SK-N-SH (cell line): Measurements from ENCODE around the gene SERPINA9. TPM values are rescaled to one million over a fixed set of nuclear protein-coding genes. Genes with fewer than 3 reads are reported as not detected.

Experiments used
- CTCF ChIA-PET: fragments of 300-600, 350-600 bp; formaldehyde crosslinking; extraction: SDS; loops from one replicate; lab custom pipeline; 2021; lab: Yijun Ruan, JAX
- POLR2A ChIA-PET: fragments of 350-600 bp; sonication (Branson Sonifier 250); formaldehyde crosslinking; extraction: SDS; loops from one replicate; lab custom pipeline; 2020; ENCODE audit warnings: antibody characterized with exemption, inconsistent platforms; lab: Yijun Ruan, JAX
- DNase-seq: peaks from one replicate; pipeline ENCODE4 v3.0.0; 2012
- H2AFZ ChIP-seq: fragments of 200-600 bp; sonication (generic); 2 replicates; pipeline ENCODE4 v1.8.1; 2016; ENCODE audit warnings: antibody characterized with exemption, mild to moderate bottlenecking, low read depth
- H3F3A ChIP-seq: fragments of 200-600 bp; sonication (generic); replicated peaks from 2 replicates; pipeline ENCODE3; 2016; ENCODE audit warnings: antibody characterized with exemption, mild to moderate bottlenecking; ENCODE audit not compliant: insufficient read depth
- H3K27ac ChIP-seq, 2 experiments: fragments of 200-500 bp in 1 of 2; fragments of 200-600 bp in 1 of 2; sonication (Bioruptor generic) in 1 of 2; sonication (generic), shearing (Covaris generic) in 1 of 2; 2 replicates each; pipeline versions ENCODE4 v1.5.1 to v1.6.1; 2014 to 2016; ENCODE audit warnings: low read depth in 2 of 2, inconsistent platforms in 1 of 2, low read length in 1 of 2, mild to moderate bottlenecking in 1 of 2, mixed read lengths in 1 of 2
- H3K27me3 ChIP-seq: fragments of 200-600 bp; sonication (generic), shearing (Covaris generic); 2 replicates; pipeline ENCODE4 v1.6.1; 2016; ENCODE audit warnings: mixed run types; ENCODE audit not compliant: insufficient read depth
- H3K36me3 ChIP-seq, 2 experiments: fragments of 200-500 bp in 1 of 2; fragments of 200-600 bp in 1 of 2; sonication (Bioruptor generic) in 1 of 2; sonication (generic) in 1 of 2; replicated peaks in 1 of 2; 2 replicates each; pipeline versions ENCODE3 to v1.5.1; 2014 to 2016; ENCODE audit warnings: low read length in 1 of 2, mild to moderate bottlenecking in 1 of 2; ENCODE audit not compliant: insufficient read depth in 2 of 2, control insufficient read depth in 1 of 2
- H3K4me1 ChIP-seq, 2 experiments: fragments of 200-500 bp in 1 of 2; fragments of 200-600 bp in 1 of 2; sonication (Bioruptor generic) in 1 of 2; sonication (generic), shearing (Covaris generic) in 1 of 2; 2 replicates each; pipeline versions ENCODE4 v1.5.1 to v1.6.1; 2014 to 2016; ENCODE audit warnings: low read depth in 1 of 2, low read length in 1 of 2, mixed run types in 1 of 2; ENCODE audit not compliant: insufficient read depth in 2 of 2, control insufficient read depth in 1 of 2
- H3K4me2 ChIP-seq: fragments of 200-600 bp; sonication (generic), shearing (Covaris generic); 2 replicates; pipeline ENCODE4 v1.6.1; 2017; ENCODE audit warnings: mixed run types
- H3K4me3 ChIP-seq, 2 experiments: fragments of 200-500 bp in 1 of 2; fragments of 200-600 bp in 1 of 2; sonication (Bioruptor generic) in 1 of 2; sonication (generic), shearing (Covaris generic) in 1 of 2; 2 replicates each; pipeline versions ENCODE4 v1.5.1 to v1.8.1; 2014 to 2016; ENCODE audit warnings: low read depth in 2 of 2, inconsistent platforms in 1 of 2, low read length in 1 of 2, mild to moderate bottlenecking in 1 of 2, mixed read lengths in 1 of 2, moderate library complexity in 1 of 2
- H3K79me2 ChIP-seq: fragments of 200-600 bp; sonication (generic); 2 replicates; pipeline ENCODE4 v1.8.1; 2017; ENCODE audit warnings: mild to moderate bottlenecking; ENCODE audit not compliant: insufficient read depth
- H3K9ac ChIP-seq: fragments of 200-600 bp; sonication (generic); 2 replicates; pipeline ENCODE4 v1.6.1; 2017; ENCODE audit warnings: mixed run types
- H3K9me2 ChIP-seq: fragments of 200-600 bp; sonication (generic); 2 replicates; pipeline ENCODE4 v1.6.1; 2017; ENCODE audit warnings: mixed run types
- H3K9me3 ChIP-seq: fragments of 200-600 bp; sonication (generic); 2 replicates; pipeline ENCODE4 v1.6.1; 2017; ENCODE audit warnings: mixed run types, mild to moderate bottlenecking, moderate library complexity
- H4K20me1 ChIP-seq: fragments of 200-600 bp; sonication (generic); 2 replicates; pipeline ENCODE4 v1.6.1; 2017; ENCODE audit warnings: mild to moderate bottlenecking, mixed run types; ENCODE audit not compliant: insufficient read depth
- CTCF ChIP-seq: fragments of 200-600 bp; sonication (generic); IDR thresholded peaks from 2 replicates; pipeline ENCODE4 v1.6.1; 2017; ENCODE audit warnings: antibody characterized with exemption, mild to moderate bottlenecking, moderate library complexity
- EZH2phosphoT487 ChIP-seq: fragments of 200-600 bp; sonication (generic); IDR thresholded peaks from 2 replicates; pipeline ENCODE4 v1.6.1; 2017; ENCODE audit warnings: low read depth, mixed run types, mild to moderate bottlenecking, antibody characterized with exemption, moderate library complexity, borderline replicate concordance
- FOXJ3 ChIP-seq: sonication (generic); formaldehyde crosslinking; IDR thresholded peaks from 2 replicates; pipeline ENCODE4 v1.5.1; 2020; ENCODE audit warnings: mild to moderate bottlenecking, missing genetic modification reagents
- FOXM1 ChIP-seq: IDR thresholded peaks from 2 replicates; pipeline ENCODE4 v1.4.0; 2012; ENCODE audit warnings: low read depth, mild to moderate bottlenecking
- GABPA ChIP-seq: IDR thresholded peaks from 2 replicates; pipeline ENCODE4 v1.4.0; 2012; ENCODE audit warnings: low read depth, mild to moderate bottlenecking
- JUND ChIP-seq: IDR thresholded peaks from 2 replicates; pipeline ENCODE4 v1.4.0; 2012
- MAX ChIP-seq: IDR thresholded peaks from 2 replicates; pipeline ENCODE4 v1.4.0; 2012; ENCODE audit warnings: low read depth
- MEF2A ChIP-seq: IDR thresholded peaks from 2 replicates; pipeline ENCODE4 v1.4.0; 2012; ENCODE audit warnings: low read depth, borderline replicate concordance
- MXI1 ChIP-seq: IDR thresholded peaks from 2 replicates; pipeline ENCODE4 v1.6.1; 2012; ENCODE audit warnings: mild to moderate bottlenecking, low read depth, low read length, improper control_type of control experiment
- NFIC ChIP-seq: IDR thresholded peaks from 2 replicates; pipeline ENCODE4 v1.4.0; 2012; ENCODE audit warnings: borderline replicate concordance
- NRF1 ChIP-seq: IDR thresholded peaks from 2 replicates; pipeline ENCODE4 v1.6.1; 2012; ENCODE audit warnings: low read depth, mild to moderate bottlenecking, low read length
- POLR2AphosphoS5 ChIP-seq: IDR thresholded peaks from 2 replicates; pipeline ENCODE4 v1.6.1; 2012; ENCODE audit warnings: low read depth, low read length
- RAD21 ChIP-seq: IDR thresholded peaks from 2 replicates; pipeline ENCODE4 v1.6.1; 2012; ENCODE audit warnings: mild to moderate bottlenecking, low read length
- RCOR1 ChIP-seq: fragments of 150-350 bp; IDR thresholded peaks from 2 replicates; pipeline ENCODE4 v1.6.1; 2017; ENCODE audit warnings: antibody characterized with exemption, low read length
- RFX5 ChIP-seq: IDR thresholded peaks from 2 replicates; pipeline ENCODE4 v1.6.1; 2012; ENCODE audit warnings: mild to moderate bottlenecking, improper control_type of control experiment, low read length
- TAF1 ChIP-seq: IDR thresholded peaks from 2 replicates; pipeline ENCODE4 v1.6.1; 2012; ENCODE audit warnings: low read depth, mild to moderate bottlenecking, low read length, moderate library complexity, borderline replicate concordance
- YY1 ChIP-seq: IDR thresholded peaks from 2 replicates; pipeline ENCODE4 v1.4.0; 2012; ENCODE audit warnings: low read depth, mild to moderate bottlenecking
- WGBS: methylation state at CpG from one replicate; pipeline ENCODE4 v1.1.6; 2017; ENCODE audit warnings: low lambda C conversion rate; 5-methylcytosine and 5-hydroxymethylcytosine counted together
- polyA plus RNA-seq, 3 experiments: library from polyadenylated mRNA; depleted of rRNA; stranded (reverse); fragments of >200 nt; gene quantifications; 2 replicates each; pipeline ENCODE4 v1.2.3, GENCODE V29; 2012
- TF ChIP-seq, protein P1 (sequence below): fragments of 150-350 bp; IDR thresholded peaks from 2 replicates; pipeline ENCODE4 v1.6.1; 2017; ENCODE audit warnings: antibody characterized with exemption, low read length, low read depth, borderline replicate concordance
- TF ChIP-seq, protein P2 (sequence below): fragments of 150-350 bp; IDR thresholded peaks from 2 replicates; pipeline ENCODE4 v1.6.1; 2016; ENCODE audit warnings: mild to moderate bottlenecking, low read depth, low read length

SERPINA9 gene
- polyA plus RNA-seq, 1 of the 3 experiments (the other 2 are of a cell fraction), result not detected

GRCh38 chr14:94464290-94464689, 11.7 kb downstream of the SERPINA9 start:
- H3K4me1 ChIP-seq, result no peaks in the 10 kb centered on the region
- CTCF ChIA-PET, result interaction anchor here (1.2 kb wide), 1 partner anchor 20 kb away, joined by 3 read pairs; no protein-coding TSS in a partner anchor
- H3K9me2 ChIP-seq, result no peaks in the 10 kb centered on the region
- no peaks in the 10 kb centered on the region for H3K36me3 ChIP-seq
- DNase-seq, result no peak
- no peak overlapping the region for H3K9ac ChIP-seq
- H3K27ac ChIP-seq, result no peak overlapping the region
- POLR2A ChIA-PET, result no interaction called here
- H3F3A ChIP-seq, result no peaks in the 10 kb centered on the region
- no peaks in the 10 kb centered on the region for H4K20me1 ChIP-seq
- H3K9me3 ChIP-seq, result no peaks in the 10 kb centered on the region
- H3K4me2 ChIP-seq, result no peak overlapping the region
- TF ChIP-seq CTCF, result no peak
- TF ChIP-seq, protein P1, sequence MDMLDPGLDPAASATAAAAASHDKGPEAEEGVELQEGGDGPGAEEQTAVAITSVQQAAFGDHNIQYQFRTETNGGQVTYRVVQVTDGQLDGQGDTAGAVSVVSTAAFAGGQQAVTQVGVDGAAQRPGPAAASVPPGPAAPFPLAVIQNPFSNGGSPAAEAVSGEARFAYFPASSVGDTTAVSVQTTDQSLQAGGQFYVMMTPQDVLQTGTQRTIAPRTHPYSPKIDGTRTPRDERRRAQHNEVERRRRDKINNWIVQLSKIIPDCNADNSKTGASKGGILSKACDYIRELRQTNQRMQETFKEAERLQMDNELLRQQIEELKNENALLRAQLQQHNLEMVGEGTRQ, result no peak
- TF ChIP-seq TAF1, result no peak
- TF ChIP-seq MXI1, result no peak
- TF ChIP-seq JUND, result no peak
- TF ChIP-seq RCOR1, result no peak
- TF ChIP-seq EZH2phosphoT487, result no peak
- no peak for TF ChIP-seq NRF1
- no peak for TF ChIP-seq MEF2A
- TF ChIP-seq YY1, result no peak
- no peak for TF ChIP-seq FOXM1
- no peak for TF ChIP-seq FOXJ3
- no peak for TF ChIP-seq RFX5
- no peak for TF ChIP-seq NFIC
- no peak for TF ChIP-seq MAX
- TF ChIP-seq, protein P2, sequence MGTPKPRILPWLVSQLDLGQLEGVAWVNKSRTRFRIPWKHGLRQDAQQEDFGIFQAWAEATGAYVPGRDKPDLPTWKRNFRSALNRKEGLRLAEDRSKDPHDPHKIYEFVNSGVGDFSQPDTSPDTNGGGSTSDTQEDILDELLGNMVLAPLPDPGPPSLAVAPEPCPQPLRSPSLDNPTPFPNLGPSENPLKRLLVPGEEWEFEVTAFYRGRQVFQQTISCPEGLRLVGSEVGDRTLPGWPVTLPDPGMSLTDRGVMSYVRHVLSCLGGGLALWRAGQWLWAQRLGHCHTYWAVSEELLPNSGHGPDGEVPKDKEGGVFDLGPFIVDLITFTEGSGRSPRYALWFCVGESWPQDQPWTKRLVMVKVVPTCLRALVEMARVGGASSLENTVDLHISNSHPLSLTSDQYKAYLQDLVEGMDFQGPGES, result no peak
- no peak for TF ChIP-seq POLR2AphosphoS5
- TF ChIP-seq GABPA, result no peak
- TF ChIP-seq RAD21, result no peak
- H3K27me3 ChIP-seq, result peaks cover 17% of the 10 kb centered on the region; the same call in 1 of the 2 replicates
- no peak overlapping the region for H3K4me3 ChIP-seq
- no peaks in the 10 kb centered on the region for H3K79me2 ChIP-seq
- WGBS, result 36% methylated on average over 5 of the region's 5 CpGs
- no peak overlapping the region for H2AFZ ChIP-seq
